Suppressor macrophage treated with lipopolysaccharide for 4 hours (primary cell): ENCODE measurements around the gene GLYATL3.

Experiments
- DNase-seq: peaks from one replicate; pipeline ENCODE4 v3.0.0-alpha.2; 2020

The GLYATL3 gene

GRCh38 chr6:49514571-49515484 lies 15.1 kb downstream of the GLYATL3 start:
- no peak for DNase-seq

DNA sequence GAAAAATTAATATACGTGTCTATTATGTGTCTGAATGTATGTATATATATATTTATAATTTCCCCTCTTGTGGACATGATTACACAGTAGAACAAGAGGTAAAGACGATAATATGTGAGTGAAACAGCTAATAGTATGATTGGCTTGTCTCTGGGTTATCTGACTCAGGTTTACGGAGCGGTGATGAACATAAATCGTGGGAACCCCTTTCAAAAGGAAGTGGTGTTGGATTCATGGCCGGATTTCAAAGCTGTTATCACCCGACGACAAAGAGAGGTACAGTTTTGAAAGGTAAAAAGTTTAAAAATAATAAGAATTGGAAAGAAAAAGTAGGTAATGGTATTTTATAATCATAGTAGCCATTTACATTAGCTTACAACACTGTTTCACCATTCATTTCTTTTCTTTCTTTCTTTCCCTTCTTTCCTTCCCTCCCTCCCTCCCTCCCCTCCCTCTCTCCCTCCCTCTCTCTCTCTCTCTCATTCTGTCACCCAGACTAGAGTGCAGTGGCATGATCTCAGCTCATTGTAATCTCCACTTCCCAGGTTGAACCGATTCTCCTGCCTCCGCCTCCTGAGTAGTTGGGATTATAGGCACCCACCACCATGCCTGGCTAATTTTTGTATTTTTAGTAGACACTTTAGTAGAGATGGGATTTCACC lies 15.9 kb downstream of the GLYATL3 start:
- no peak for DNase-seq

DNA sequence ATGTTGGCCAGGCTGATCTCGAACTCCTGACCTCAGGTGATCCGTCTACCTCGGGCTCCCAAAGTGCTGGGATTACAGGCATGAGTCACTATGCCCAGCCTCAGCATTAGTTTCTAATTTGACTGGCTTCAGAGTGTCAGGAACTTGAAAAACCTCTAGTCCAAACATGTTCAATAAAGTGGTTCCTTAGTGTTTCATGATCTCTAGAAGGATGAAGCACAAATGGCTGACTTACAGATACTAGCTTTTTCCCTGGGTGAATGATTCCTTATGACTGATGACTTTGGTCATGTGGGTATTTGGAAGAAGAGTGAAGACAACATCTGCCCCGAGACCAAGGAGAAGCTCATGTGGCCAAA lies 16.4 kb downstream of the GLYATL3 start:
- no peak for DNase-seq

DNA sequence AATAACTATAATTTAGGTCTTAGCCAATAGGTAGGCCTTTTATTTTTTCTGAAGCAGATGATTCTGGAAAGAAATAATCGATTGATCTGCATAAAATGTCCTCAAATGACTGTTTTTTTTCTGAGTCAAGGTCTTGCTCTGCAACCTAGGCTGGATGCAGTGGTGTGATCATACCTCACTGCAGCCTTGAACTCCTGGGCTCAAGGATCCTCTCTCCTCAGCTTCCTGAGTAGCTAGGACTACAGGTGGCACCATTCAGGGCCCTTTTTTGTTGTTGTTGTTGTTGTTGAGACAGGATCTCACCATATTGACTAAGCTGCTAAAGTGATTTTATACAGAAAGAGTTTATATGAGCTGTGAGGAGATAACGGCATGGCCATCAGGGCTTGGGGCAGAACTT lies 18.2 kb downstream of the GLYATL3 start:
- DNase-seq: no peak

DNA sequence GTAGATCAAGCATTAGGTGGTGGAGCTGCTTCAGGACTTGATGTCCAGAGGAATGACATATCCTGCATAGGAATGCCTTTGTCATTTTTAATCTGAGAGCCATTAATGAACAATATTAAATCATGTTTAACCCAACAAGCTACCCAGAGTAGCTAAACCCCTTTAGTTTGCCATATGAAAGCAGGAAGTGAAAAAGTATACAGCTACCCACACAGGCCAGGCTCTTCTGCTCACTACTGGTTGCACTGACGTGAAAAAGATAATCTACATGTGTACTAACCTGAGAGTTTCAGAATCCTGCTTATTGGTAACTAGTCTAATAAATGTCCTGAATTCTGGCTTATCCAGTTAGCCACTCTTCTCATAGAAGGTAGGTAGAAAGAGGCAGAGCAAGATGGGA lies 19.9 kb downstream of the GLYATL3 start:
- no peak for DNase-seq

DNA sequence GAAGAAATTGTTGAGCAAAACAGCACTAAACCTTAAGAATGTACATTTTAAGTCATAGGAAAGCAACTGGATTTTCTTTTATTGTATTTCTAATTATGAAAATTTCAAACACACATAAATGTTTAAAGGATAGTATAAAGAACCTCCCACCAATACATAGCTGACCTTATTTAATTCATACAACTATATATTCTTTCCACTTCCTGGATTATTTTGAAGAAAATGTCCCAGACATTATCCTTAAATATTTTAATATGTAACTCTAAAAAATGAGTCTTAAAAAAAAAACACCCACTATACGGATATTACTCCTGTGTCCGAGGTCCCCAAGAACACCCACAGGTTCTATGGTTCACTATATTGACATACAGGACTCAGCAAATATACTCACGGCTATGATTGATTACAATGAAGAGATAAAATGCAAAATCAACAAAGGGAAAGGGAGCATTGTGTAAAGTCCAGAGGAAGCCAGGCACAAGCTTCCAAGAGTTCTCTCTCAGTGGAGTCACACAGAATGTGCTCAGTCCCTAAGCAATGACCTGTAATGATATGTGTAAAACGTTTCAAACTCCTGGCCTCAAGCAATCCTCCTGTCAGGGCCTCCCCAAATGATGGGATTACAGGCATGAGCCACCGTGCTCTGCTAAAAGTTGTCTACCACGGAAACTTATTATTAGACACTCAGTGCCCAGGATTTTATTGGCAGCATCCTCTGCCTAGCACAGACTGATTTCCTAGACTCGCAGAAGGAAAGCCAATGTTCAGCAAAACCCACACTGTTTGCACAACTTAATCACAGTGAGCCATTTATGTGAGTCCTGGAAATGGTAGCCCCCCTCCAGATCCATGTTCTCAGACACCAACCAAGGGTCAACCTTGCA lies 23.2 kb downstream of the GLYATL3 start:
- DNase-seq: no peak

- DNase-seq: no peak
Measured at GRCh38 chr6:49523901-49524300, 24.2 kb downstream of the GLYATL3 start.

DNA sequence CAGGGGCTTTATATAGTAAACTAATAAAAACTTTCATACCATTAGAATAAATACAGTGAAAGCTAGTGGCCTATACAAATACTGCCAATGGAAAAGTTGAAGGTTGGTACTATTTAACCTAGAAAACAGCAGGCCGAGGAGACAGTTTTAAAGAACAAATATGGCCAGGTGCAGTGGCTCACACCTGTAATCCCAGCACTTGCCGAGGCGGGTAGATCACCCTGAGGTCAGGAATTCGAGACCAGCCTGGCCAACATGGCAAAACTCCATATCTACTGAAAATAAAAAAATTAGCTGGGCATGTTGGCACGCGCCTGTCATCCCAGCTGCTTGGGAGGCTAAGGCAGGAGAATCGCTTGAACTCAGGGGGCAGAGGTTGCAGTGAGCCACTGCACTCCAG lies 24.8 kb downstream of the GLYATL3 start:
- no peak for DNase-seq

- no peak for DNase-seq
Measured at GRCh38 chr6:49526598-49526997, 26.9 kb downstream of the GLYATL3 start.

DNA sequence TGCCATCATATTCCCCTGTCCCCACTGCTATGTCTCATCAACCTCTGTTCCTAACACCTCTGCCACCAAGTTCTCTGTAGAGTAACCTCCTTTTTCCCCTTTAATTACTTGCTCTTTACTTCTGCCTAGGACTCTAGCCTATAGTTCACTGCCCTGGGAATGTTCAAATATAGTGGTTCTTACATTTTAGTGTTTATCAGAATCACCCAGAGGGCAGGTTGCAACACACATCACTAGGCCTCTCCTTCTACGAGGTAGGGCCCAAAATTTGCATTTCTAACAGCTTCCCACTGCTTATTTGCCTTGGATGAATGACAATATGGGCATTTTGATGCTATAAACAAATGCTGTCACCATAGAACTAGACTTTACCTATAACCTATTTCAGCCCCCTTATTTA lies 27.6 kb downstream of the GLYATL3 start:
- no peak for DNase-seq

GRCh38 chr6:49528571-49528970 lies 28.8 kb downstream of the GLYATL3 start:
- DNase-seq: no peak

DNA sequence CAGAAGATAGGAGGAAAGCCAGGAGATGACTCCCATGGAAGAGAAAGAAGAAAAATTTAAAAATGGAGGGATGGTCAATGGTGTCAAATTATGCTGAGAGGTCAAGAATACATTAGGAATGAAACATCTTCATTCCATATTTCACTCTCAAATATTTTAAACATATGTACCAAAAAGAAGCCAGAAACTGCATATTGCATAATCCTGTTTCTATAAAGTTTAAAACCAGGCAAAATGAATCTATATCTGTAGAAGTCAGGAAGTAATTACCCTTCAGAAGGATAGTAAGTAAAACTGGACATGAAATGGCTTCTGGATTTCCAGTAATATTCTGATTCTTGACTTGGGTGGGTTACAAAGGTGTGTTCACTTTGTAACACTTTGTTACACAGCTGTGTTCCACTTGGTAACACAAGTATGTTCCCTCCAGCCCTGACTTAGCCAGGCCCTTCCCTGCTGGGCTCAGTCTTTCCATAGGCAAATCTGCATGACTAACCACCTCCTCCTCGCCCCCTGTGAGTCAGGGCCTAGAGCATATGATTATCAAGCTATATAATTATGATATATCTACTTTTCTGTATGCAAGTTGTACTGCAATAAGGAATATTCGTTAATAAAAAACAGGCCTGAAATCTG lies 30.5 kb downstream of the GLYATL3 start:
- no peak for DNase-seq

GRCh38 chr6:49531774-49532569 lies 32.2 kb downstream of the GLYATL3 start:
- peak; percentile 73 for DNase-seq

DNA sequence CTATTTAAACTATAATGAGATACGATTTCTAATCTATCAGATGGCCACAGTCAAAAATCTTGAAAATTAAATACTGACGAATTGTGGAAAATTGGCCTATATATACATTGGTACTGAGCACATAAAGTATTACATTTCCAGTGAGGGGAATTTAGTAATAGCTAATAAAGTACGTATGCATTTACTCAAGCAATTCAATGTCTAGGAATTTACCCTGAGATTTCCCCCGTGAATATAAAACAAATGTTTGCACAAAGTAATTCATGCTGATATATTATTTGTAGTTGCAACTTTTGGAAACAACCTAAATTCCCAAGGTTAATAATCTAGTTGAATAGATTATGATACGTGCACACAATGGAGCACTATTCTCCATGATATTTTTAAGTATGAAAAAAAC lies 36.1 kb downstream of the GLYATL3 start:
- no peak for DNase-seq

GRCh38 chr6:49539102-49539501 lies 39.4 kb downstream of the GLYATL3 start:
- DNase-seq: no peak

- DNase-seq: no peak
Measured at GRCh38 chr6:49540614-49541013, 40.9 kb downstream of the GLYATL3 start.

DNA sequence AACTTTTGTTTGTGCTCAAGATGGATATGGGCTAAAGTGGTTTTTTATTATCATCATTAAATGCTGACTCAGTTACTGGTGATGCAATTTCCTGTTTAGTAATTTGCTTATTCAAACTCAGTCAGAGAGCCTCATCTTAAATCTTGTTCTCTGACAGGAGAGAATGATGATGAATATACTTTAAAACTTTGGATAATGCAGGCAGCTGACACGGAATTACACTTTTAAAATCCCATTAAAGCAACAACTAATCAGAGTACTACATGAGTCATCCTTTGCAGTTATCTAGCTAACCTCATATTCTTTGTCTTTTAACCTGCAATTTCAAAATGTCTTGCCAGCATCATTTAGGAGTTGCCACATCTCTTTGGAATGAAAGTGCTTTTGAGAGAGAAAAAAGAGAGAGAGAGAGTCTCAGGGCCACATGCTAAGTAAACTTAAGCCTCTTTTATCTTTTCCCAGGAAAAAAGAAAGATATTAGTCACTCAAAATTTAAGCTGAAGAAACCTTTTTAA lies 41.5 kb downstream of the GLYATL3 start:
- peak; percentile 22 for DNase-seq

DNA sequence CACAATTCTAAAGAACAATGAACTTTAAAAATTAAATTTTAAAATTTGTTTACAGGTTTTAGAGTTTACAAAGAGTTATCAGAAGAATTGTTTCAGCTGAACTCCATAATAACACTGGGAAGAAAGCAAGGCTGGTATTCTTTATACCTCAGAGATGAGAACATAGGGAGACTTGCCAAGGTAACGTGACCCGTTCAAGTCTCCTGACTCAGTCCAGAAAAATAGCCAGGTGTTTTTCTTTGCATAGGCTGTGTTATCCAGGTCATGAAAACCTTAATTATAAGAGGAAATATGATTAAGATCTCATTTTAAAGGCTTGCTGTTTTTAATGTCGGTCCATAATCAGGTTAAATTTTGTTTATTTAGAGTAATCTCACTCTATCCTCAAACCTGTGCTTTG lies 42.2 kb downstream of the GLYATL3 start:
- no peak for DNase-seq

- no peak for DNase-seq
Measured at GRCh38 chr6:49543087-49543858, 43.5 kb downstream of the GLYATL3 start.

GRCh38 chr6:49546331-49546730 lies 46.6 kb downstream of the GLYATL3 start:
- no peak for DNase-seq
